ENCODE data around the gene NFXL1.
A peak's percentile ranks its signal among the peaks of the same experiment; 100 is the strongest.

The NFXL1 gene

DNA sequence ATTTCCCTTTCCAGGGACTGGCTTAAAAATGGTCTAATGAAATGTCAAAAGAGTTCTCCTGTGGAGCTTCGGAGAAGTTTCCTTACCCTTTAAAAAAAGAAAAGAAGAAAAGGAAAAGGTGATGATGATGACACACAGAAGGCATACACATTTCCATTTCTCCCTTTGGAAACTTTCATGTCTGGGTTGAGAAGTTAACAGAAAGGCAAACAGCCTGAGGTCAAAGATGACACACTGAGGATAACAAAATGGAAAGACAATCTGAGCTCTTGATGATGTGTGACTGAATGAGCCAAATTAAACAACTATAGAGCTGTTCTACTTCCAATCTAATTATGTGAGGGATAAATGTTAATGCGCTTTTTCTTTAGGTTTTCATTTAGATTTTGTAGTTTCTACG is 32.2 kb downstream of the NFXL1 start:
- FAIRE-seq = no peak

DNA sequence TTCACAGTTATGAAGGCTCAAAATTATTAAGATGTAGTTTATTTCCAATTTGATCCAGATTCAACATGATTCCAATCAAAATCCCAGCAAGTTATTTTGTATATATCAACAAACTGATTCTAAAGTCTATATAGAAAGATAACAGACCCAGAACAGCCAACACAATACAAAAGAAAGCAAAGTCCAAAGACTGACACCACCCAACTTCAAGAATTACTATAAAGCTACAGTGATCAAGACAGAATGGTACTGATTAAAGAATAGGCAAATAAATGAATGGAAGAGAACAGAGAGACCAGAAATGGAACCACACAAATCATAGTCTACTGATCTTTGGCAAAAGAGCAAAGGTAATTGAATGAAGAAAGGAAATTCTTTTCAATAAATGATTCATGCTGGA is 34.9 kb downstream of the NFXL1 start:
- no peak for FAIRE-seq

DNA sequence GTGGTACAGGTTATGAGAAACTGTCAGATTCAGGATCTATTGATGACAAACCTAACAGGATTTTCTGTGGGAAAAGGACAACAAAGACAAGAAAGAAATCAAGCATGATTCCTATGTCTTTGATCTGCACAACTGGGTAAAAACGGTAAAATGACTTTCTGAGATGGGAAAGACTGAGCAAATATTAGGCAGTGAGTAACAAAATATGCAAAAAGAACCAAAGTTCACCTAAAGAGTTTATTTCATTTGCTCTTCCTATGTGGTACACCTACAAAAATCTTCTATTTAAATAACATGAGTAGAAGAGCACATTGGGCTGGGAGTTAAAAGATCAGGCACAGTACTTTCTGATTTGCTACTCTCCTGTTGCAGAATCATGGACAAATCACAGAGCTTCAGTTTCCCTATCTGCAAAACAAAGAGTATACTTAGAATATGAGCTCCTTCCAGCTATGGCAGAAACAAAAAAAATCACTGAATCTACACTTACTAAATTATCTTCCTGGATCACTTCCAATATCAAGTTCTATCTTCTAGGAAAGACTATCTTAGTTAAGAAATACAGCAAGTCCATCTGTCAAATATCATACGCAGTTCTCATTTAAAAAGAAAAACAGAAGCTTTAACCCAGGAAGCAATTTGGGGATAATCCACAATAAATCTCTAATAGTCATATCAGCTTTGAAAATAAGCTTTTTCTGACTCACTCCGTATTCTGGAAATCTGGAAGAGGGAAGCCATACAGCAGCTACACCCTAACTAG is 37.4 kb downstream of the NFXL1 start:
- FAIRE-seq = no peak

DNA sequence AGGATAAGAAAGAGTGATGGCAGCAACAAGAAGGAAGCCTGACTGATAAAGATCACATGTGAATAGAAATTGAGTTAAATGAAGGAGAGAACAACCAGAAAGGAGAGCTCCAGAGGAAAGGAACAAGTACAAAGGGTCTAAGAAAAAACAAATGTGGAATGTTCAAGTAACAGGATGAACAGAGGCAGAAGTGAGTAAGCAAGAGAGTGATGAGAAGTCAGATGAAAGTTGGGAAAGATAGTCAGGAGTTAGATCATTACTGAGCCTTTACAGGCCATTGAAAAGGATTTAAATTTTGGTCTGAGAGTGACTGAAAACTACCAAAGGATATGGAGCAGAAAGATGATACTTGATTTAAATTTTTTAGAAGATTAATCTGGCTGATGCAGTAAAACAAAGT is 38.1 kb downstream of the NFXL1 start:
- FAIRE-seq = no peak

DNA sequence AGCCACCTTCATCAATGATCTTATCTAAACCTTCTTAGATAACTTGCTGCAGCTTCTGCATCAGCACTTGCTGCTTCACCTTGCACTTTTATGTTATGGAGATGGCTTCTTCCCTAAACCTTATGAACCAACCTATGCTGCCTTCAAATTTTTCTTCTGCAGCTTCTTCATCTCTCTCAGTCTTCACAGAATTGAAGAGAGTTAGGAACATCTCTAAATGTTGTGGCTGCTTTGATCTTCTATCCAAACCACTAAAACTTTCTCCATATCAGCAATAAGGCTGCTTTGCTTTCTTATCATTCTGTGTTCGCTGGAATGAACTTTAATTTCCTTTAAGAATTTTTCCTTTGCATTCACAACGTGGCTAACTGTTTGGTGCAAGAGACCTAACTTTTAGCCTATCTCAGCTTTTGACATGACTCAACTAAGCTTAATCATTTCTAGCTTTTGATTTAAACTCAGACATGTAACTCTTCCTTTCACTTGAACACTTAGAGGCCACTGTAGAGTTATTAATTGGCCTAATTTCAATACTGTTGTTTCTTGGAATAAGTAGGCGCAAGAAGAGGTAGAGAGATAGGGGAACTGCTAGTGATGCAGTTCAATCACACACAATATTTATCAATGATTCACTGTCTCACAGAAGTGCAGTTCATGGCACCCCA is 40.4 kb downstream of the NFXL1 start:
- no peak for FAIRE-seq

DNA sequence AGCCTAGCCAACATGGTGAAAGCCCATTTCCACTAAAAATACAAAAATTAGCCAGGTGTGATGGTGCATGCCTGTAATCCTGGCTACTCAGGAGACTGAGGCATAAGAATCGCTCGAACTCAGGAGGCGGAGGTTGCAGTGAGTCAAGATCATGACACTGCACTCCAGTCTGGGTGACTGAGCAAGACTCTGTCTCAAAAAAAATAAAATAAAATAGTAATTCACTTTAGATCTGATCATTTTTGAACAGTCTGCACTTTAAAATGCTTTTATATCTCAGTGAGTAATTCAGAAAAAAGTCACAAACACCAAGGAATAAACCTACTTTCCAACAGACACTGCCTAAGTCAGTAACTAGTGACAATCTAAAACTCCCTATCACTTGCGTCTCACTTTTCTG is 50.9 kb downstream of the NFXL1 start:
- FAIRE-seq = no peak

DNA sequence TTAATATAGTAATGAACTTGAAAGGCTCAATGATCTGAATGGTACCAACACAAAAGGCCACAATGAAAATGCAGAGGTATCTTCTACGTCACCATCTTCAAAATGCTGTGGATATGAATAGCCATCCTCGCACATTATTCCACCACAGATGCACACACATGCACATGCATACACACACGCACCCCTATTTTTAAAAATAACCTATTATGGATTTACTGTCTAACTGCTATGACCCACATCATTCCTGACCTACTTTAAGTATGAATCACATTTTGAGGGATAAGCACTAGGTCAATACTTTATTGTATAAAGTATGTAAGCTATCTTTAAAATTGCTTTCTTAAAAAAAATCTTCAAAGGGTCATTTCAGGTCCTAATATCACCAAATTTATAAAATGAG is 52.1 kb downstream of the NFXL1 start:
- no peak for FAIRE-seq

DNA sequence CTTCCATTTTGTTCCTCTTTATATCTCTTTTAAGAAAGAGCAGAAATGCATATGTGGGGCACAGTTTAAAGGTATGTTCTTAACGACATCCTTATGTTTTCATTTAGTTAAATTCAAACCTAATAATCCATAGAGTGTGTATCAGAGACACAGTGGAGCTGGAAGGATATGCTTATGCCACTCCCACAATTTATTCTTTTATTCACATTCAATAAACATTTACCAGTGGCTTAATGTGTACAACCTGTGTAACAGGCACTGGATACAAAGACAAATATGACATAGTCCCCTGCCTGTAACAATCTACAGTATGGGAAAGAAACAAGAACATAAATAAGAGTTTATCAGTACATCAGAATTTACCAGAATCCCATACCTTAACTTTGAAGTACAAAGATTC is 54.1 kb downstream of the NFXL1 start:
- no peak for FAIRE-seq

DNA sequence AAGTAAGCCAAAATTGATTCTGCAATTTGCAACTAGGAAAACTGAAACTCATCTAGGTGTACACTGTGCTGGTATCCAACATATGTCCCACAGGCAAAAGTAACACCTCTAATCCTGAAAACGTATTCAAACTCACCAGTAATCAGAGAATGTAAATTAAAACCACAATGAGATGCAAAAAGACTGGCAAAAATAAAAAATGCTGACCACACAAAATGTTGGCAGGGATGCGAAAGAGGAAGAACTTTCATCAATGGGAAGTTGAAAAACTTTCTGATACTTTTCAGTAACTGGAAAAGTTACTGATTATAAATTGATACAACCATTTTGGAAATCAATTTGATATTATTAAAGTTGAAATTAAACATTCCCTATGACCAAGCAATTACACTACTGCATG is 56.4 kb downstream of the NFXL1 start:
- no peak for FAIRE-seq

DNA sequence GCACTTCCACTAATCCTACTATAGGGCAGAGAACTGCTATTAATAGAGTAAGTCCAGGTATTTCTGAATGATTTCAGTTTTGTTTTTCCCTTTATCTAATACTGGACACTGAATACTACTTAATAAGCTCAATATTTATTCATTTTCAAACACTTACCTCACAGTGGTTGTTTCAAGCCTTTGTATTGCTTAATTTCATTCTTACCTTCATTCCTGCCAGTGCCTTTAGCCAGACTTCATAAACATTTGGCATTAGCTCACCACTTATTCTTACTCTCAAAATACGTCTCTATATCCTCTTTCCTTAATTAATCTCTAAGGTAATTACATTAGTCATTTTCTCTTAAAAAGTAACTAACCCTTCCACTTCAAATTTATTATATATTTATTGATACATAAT is 57.7 kb downstream of the NFXL1 start:
- no peak for FAIRE-seq

DNA sequence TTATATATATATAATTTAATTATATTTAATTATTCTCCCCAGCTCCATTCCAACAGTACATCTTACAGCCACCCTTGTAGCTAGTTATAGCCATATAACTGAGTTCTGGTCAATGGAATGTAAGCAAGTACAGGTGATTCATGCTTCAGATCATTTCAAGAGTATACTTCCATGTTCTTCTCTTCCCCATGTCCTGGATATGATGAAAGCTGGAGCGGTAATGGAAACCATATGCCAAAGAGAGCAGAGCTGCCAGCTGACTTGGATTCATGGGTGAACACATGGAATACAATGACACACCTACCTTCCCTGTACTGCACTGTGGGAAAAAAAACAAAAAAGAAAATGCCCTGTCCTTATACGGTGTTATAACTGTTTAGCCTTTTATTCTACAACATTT is 59.0 kb downstream of the NFXL1 start:
- FAIRE-seq = no peak

DNA sequence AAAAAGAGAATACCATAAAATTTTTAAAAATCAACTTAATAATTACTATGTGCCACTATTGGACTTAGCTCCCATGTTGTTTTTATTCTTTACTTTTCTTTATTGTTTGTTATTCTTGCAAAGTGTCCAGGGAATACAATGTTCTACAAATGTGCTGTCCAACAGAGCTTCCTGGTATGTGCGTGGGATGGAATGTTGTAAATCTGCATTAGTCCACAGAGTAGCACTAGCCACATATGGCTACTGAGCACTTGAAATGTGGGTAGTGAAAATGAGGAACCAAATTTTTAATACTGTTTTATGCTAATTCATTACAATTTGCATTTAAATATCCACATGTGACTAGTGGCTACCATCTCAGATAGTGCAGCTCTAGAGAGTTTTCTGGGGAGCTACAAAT is 62.2 kb downstream of the NFXL1 start:
- FAIRE-seq = peak; percentile 6

DNA sequence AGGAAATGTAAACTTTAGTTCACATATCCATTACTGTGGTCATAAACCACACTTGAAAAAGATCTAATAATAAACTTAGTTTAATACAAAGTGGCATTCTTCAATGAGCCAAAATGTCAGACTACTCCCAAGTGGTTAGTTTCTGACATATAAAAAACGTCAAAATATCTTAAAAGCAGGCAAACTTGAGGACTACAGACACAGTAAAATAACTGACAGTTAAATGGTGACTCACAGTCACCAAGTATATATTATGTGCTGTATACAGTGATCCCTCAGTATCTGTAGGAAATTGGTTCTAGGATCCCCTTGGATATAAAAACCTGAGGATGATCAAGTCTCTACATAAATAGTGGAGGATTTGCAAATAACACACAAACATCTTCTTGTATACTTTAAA is 64.9 kb downstream of the NFXL1 start:
- FAIRE-seq = no peak

DNA sequence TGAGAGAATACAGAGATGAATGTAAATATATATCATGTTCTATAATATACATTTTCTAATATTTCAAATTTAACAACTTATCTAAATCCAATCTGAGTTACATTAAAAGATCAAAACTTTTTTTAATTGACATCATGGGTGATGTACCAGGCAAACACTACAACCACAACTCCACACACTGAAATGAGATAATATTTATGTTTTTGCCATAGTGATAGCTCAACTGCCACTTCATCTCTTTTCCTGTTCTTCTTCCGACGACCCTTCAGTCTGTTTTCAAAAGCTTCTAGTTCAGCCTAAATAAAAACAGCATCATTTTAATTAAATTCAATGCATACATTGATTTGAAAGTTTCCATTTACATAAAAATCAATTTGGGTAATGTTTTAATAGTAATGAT is 66.3 kb downstream of the NFXL1 start:
- FAIRE-seq = peak; percentile 23

DNA sequence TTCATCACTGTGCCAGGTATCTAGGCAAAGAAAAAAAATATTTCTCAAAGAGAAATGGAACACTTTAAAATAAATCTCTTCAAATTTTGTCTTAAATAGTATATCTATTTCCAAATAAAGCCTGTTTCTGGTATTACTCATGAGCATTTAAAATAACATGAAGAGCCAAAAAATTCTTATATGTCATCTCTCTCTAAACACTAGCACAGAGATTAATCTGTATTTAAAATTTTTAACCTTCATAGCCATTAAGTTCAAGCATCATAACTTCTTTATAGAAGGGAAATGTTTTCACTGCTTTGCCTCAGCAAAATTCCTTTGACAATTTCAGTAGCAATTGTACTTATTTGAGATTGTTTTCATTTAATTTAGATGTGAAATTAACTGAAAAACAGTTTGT is 71.4 kb downstream of the NFXL1 start:
- FAIRE-seq = no peak

DNA sequence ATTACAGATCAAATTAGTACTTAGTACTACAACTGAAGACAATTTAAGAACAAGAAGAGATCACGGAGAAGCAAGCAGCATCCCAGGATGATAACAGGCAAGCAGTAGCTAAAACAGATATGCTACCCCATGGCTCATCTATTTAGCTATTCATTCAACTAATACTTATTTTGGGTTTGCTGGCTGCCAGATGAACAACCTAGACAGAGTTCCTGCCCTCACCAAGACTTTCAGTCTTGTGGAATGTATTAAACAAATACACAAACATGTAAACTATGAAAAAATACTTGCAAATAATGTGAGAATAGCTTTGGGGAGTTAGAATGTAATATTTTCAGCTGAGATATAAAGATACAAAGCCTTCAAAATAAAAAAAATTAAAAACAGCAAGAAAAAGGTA is 74.1 kb downstream of the NFXL1 start:
- no peak for FAIRE-seq

DNA sequence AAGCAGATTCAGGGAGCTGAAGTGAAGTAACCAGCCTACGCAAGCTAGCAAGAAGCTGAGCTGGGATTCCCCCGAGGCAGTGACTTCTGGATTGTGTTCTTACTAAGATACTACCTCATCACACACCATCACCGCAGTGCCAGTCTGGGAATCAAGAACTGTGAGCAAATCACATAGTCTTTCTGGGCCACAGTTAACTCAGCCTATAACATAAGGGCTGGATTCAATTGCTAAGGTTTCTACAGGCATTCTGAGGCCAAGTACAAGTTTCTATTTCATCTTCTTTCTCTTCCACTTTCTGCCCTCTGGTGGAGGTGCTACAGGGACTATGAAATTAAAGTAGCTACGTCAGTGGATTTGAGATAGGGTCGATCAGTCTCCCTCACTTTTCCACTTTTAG is 75.1 kb downstream of the NFXL1 start:
- no peak for FAIRE-seq

DNA sequence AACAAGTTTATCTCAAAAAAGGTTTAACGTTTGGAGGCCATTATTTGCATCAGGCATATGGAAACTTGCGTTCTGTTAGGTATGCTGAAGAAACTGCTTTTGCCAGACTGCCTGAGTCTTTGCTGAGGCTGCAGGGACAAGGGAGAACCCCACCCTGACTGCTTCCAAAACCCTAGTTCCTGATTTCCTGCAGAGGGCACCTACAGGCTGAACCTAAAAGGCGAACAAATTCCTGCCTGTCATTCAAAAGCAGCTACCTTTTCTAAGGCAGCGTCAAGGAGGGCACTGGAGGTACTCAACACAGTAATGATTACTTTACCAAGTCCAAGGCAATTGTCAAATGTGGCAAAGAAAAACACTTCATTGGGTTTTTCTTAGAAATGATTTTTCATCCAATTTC is 75.9 kb downstream of the NFXL1 start:
- FAIRE-seq = no peak

DNA sequence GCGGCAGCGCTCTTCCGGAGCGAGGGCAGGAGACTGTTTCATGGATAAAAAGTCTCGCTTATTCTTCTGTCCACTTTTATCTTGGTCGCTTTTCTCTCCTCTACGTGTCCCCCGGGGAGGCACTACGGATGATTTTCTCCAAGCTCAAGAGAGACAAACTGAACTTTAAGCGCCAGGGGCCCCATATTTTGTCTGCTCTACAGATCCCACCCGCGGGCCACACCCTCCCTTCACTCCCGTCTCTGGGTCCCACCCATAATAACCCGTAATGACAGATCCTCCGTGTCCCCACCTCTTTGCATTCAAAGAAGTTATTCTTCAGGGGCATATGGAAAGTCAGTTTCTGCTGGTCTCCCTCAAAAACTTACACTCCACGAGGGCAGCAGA is 76.5 kb downstream of the NFXL1 start, which contains the start of gene CORIN:
Gene CORIN (minus strand): TSS at position 160 of the 387 bp plus-strand sequence. CDS start 118 bp downstream, at position 42.
- no peak for FAIRE-seq

DNA sequence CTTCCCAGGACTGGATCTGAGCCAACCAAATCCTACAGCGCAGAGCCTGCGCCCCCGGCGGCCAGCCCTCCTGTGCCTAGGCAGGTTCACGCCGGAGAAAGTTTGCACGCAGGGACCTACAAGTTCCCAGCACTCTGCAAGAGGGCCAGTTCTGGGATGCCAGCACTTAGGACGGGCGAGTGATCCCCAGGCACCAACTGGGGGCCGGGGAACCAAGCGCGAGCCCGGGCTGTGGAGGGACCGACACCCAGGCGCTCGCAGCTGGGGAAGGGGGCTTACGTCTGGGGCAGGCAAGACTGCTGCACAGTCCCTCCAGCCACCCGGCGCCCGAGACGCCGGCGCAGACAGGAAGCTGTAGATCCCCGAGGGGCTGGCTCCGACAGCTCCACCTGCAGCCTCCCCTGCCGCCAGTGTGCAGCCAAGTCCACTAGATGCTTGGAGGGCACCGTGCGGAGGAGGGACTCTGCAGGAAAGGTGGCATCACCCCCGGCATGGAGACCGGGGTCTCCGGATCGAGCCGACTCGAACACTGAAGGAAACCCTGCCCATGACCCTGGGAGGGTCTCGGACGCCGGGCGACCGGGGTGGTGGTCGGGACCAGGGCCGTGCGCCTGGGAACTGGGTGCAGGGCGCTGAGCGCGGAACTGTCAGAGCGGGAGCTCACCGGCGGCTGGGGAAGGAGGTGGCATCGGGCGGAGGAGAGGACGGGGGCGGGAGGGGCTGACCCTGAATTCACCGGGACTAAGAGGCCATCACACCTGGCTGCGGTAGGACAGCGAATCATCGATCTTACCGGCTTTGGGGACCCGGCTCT is 77.1 kb downstream of the NFXL1 start:
- no peak for FAIRE-seq

DNA sequence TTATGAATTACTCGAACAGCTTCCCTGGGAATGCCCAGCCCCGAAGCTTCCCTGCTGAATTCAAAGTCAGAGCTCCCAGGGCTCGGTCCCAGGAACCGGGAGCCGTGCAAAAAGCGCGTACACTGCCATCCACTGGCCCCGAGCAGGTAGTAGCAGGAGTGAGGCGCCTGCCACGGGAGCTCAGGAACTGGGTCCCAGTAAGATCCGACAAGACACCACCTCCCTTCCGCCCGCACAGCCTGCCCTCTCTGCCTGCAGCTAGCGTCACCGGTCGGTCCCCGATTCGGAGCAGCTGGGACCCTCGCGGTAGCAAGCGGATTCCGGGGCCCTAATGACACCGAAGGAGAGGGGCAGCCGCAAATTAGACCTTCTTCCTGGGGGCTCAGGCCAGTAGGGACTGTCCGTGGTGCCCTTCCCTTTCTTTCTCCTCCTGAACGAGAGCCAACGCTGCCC is 77.7 kb downstream of the NFXL1 start:
- no peak for FAIRE-seq

DNA sequence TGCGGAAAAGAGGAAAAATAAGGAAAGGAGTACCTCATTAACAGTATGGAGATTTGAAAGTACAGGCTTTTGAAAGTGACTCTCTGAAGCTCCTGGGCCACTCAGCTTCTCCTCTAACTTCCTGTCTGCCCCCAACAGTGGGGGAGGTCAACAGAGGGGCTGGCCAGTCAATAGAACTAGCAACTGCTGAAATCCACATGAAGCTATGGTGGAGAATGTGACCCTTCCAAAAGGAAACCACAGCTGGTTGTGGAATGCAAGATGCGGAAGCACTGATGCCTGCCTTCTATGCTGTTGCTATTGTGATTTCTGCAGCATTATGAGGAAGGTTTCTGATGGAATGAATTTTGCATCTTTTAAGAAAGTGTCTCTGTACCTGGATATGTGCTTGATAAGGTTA is 78.9 kb downstream of the NFXL1 start:
- FAIRE-seq = no peak

DNA sequence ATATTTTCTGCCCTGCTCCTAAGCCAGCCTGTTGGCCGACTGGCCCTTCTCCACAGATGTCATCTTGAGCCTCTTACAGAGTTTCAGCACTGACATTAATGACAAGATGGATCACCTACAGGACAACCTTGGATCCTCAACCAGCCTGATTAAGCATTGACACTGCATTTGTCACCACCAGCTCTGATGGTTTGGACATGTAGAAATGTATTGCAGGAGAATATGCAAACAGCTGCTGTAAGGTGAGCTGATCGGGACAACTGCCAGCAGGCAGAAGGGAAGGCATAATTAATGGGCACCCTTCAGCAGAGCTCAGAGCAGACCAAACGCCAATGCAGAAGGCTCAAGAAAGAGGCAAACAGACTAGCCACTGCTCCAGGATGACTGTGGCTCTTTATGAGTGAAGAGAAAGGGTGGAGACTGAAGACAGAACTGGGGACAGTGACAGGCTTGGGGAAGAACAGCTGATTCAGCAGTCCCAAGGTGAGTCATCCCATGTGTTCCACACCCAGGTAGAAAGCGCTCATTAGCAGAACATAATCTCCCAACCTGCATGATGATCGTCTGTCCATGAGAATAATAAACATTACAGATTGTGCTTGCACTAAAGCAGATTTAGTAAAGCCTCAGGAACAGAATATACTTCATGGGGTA is 83.2 kb downstream of the NFXL1 start:
- FAIRE-seq = no peak
